Natural killer cell (primary cell): Measurements from ENCODE around the gene SRC. TPM values are rescaled to one million over a fixed set of nuclear protein-coding genes. Genes with fewer than 3 reads are reported as not detected.

ENCODE experiments used
- ATAC-seq, 3 donors: fragments of 150-1000 bp in 2 of 3; fragments of 200-7000 bp in 1 of 3; cut with Tn5 transposase; 1 replicate in 1 of 3; 2 replicates in 2 of 3; pipeline ENCODE4 v1.10.0; 2021; ENCODE audit warnings: mild to moderate bottlenecking in 2 of 3, moderate library complexity in 2 of 3
- DNase-seq, 2 donors: peaks; one replicate each; pipeline versions ENCODE4 v3.0.0 to v3.0.0-alpha.2; 2013 to 2021; ENCODE audit warnings: mixed read lengths in 1 of 2
- H3K27ac ChIP-seq: one replicate; pipeline ENCODE4 v1.5.1; 2013; ENCODE audit warnings: mild to moderate bottlenecking, low read length
- H3K27me3 ChIP-seq: one replicate; pipeline ENCODE4 v1.6.1; 2013; ENCODE audit warnings: low read length; ENCODE audit not compliant: control insufficient read depth, insufficient read depth
- H3K36me3 ChIP-seq: one replicate; pipeline ENCODE4 v1.6.1; 2013; ENCODE audit warnings: low read length; ENCODE audit not compliant: control insufficient read depth, insufficient read depth
- H3K4me1 ChIP-seq: one replicate; pipeline ENCODE4 v1.6.1; 2013; ENCODE audit warnings: low read length; ENCODE audit not compliant: control insufficient read depth, insufficient read depth
- H3K4me3 ChIP-seq: one replicate; pipeline ENCODE4 v1.5.1; 2013; ENCODE audit warnings: low read length
- H3K9me3 ChIP-seq: one replicate; pipeline ENCODE4 v1.6.1; 2013; ENCODE audit warnings: low read length; ENCODE audit not compliant: control insufficient read depth, insufficient read depth
- H3K27ac Mint-ChIP-seq, 2 donors: one replicate each; pipeline ENCODE4 v1.8.0; 2022; ENCODE audit warnings: mild to moderate bottlenecking in 2 of 2, mixed read lengths in 2 of 2, moderate library complexity in 1 of 2
- H3K27me3 Mint-ChIP-seq, 2 donors: one replicate each; pipeline ENCODE4 v1.8.0; 2022; ENCODE audit warnings: low read depth in 2 of 2, mixed read lengths in 2 of 2
- H3K36me3 Mint-ChIP-seq: one replicate; pipeline ENCODE4 v1.8.0; 2022; ENCODE audit warnings: mixed read lengths
- H3K4me1 Mint-ChIP-seq, 2 donors: one replicate each; pipeline ENCODE4 v1.8.0; 2022; ENCODE audit warnings: mixed read lengths in 2 of 2
- H3K4me3 Mint-ChIP-seq: one replicate; pipeline ENCODE4 v1.8.0; 2022; ENCODE audit warnings: mild to moderate bottlenecking, moderate library complexity, mixed read lengths
- H3K9me3 Mint-ChIP-seq, 2 donors: one replicate each; pipeline ENCODE4 v1.8.0; 2022; ENCODE audit warnings: mixed read lengths in 2 of 2
- WGBS: methylation state at CpG from one replicate; pipeline ENCODE4 v1.1.7; 2013; ENCODE audit warnings: missing lambda C conversion rate; ENCODE audit not compliant: insufficient coverage; 5-methylcytosine and 5-hydroxymethylcytosine counted together
- intact Hi-C: fragments of 100-400 bp; cut with micrococcal nuclease; formaldehyde crosslinking; loops from one replicate; pipeline ENCODE4 v1.14.2; 2022
- total RNA-seq, 4 donors: library from RNA; stranded (reverse); fragments of 120-200 nt in 1 of 4; gene quantifications; one replicate each; pipeline versions ENCODE4 v1.2.3 to v1.2.4, GENCODE V29; 2013 to 2022
- TF ChIP-seq, protein P1 (sequence below): fragments of 200-600 bp; IDR thresholded peaks from one replicate; pipeline ENCODE4 v1.8.0; 2022; ENCODE audit warnings: antibody characterized with exemption

SRC gene
- total RNA-seq, 3 donors from 2014 or later (not counting 1 experiment from before 2014, with no cell fraction given) = 2.3 to 15.6 (median 10.5) TPM

DNA sequence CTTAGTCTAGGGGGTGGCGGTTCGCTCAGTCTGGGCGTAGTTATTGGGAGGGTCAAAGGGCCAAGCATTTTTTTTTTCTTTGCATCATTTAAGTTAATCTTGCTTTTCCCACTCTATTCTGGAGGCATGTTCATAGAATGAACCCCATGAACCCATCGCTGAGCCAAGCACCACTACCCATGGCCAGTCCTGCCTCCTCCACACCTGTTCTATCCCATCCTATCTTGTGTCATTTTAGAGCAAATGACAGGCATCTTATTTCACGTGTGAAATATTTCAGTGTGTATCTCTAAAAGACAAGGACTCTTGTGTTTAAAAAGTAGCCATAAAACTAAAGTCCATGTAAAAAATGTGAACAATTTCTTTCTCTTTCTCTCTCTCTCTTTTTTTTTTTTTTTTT, 13.9 kb downstream of the SRC start:
- peaks cover 0 to 28% of the 10 kb centered on the region in 2 donors for H3K4me1 Mint-ChIP-seq
- Histone ChIP-seq H3K4me3 (no peak overlapping the region), H3K36me3 (no peaks in the 10 kb centered on the region), H3K27ac (no peak overlapping the region), H3K4me1 (peaks cover 28% of the 10 kb centered on the region), H3K9me3 (no peaks in the 10 kb centered on the region), H3K27me3 (no peaks in the 10 kb centered on the region)
- intact Hi-C loops = no loop called here
- 97% methylated on average over 4 of the region's 5 CpGs for WGBS
- no peaks in the 10 kb centered on the region for H3K9me3 Mint-ChIP-seq
- no peak for DNase-seq
- H3K36me3 Mint-ChIP-seq = no peaks in the 10 kb centered on the region
- no peak overlapping the region for H3K4me3 Mint-ChIP-seq
- no peak for ATAC-seq
- TF ChIP-seq, protein P1, sequence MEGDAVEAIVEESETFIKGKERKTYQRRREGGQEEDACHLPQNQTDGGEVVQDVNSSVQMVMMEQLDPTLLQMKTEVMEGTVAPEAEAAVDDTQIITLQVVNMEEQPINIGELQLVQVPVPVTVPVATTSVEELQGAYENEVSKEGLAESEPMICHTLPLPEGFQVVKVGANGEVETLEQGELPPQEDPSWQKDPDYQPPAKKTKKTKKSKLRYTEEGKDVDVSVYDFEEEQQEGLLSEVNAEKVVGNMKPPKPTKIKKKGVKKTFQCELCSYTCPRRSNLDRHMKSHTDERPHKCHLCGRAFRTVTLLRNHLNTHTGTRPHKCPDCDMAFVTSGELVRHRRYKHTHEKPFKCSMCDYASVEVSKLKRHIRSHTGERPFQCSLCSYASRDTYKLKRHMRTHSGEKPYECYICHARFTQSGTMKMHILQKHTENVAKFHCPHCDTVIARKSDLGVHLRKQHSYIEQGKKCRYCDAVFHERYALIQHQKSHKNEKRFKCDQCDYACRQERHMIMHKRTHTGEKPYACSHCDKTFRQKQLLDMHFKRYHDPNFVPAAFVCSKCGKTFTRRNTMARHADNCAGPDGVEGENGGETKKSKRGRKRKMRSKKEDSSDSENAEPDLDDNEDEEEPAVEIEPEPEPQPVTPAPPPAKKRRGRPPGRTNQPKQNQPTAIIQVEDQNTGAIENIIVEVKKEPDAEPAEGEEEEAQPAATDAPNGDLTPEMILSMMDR = no peak
- no peak overlapping the region for H3K27ac Mint-ChIP-seq
- no peaks in the 10 kb centered on the region for H3K27me3 Mint-ChIP-seq

GRCh38 chr20:37360391-37361115, 14.6 kb downstream of the SRC start:
- 85% methylated on average over 6 of the region's 6 CpGs for WGBS
- no peak overlapping the region for H3K27ac Mint-ChIP-seq
- peaks cover 29% of the 10 kb centered on the region for H3K4me1 ChIP-seq
- no peaks in the 10 kb centered on the region for H3K9me3 Mint-ChIP-seq
- DNase-seq (no peak), ATAC-seq (no peak)
- no peaks in the 10 kb centered on the region for H3K9me3 ChIP-seq
- peaks cover 0 to 29% of the 10 kb centered on the region in 2 donors for H3K4me1 Mint-ChIP-seq
- no peaks in the 10 kb centered on the region for H3K27me3 ChIP-seq
- no peaks in the 10 kb centered on the region for H3K36me3 Mint-ChIP-seq
- no peak overlapping the region for H3K27ac ChIP-seq
- H3K4me3 Mint-ChIP-seq = no peak overlapping the region
- no peaks in the 10 kb centered on the region for H3K36me3 ChIP-seq
- TF ChIP-seq, protein P1 = no peak
- H3K27me3 Mint-ChIP-seq = no peaks in the 10 kb centered on the region
- intact Hi-C loops = no loop called here
- no peak overlapping the region for H3K4me3 ChIP-seq

GRCh38 chr20:37361336-37361735, 15.4 kb downstream of the SRC start:
- TF ChIP-seq, protein P1 = no peak
- H3K27ac Mint-ChIP-seq = no peak overlapping the region

More at GRCh38 chr20:37361336-37361735, 15.4 kb downstream of the SRC start:
- H3K36me3 Mint-ChIP-seq = no peaks in the 10 kb centered on the region
- Histone ChIP-seq H3K36me3 (no peaks in the 10 kb centered on the region), H3K4me3 (no peak overlapping the region), H3K27ac (no peak overlapping the region), H3K27me3 (no peaks in the 10 kb centered on the region), H3K9me3 (no peaks in the 10 kb centered on the region), H3K4me1 (peaks cover 22% of the 10 kb centered on the region)
- WGBS = 86% methylated on average over 8 of the region's 8 CpGs
- no peak overlapping the region for H3K4me3 Mint-ChIP-seq
- no peaks in the 10 kb centered on the region for H3K27me3 Mint-ChIP-seq
- intact Hi-C loops = no loop called here
- DNase-seq (no peak), ATAC-seq (no peak)
- no peaks in the 10 kb centered on the region for H3K9me3 Mint-ChIP-seq
- H3K4me1 Mint-ChIP-seq = peaks cover 0 to 24% of the 10 kb centered on the region in 2 donors
